HG03025 (cell line): ENCODE measurements around the gene RASGEF1B.
"Not testable (repeated sequence)": the region's sequence is repeated elsewhere in the genome, so short reads cannot be mapped to it uniquely, and the experiment has no call there.

Experiments
- ATAC-seq: cut with Tn5 transposase; IDR thresholded peaks from one replicate; pipeline ENCODE4 v1.9.1; 2021; ENCODE audit warnings: mild to moderate bottlenecking, moderate library complexity; ENCODE audit not compliant: unreplicated experiment, low FRiP score

The RASGEF1B gene

DNA sequence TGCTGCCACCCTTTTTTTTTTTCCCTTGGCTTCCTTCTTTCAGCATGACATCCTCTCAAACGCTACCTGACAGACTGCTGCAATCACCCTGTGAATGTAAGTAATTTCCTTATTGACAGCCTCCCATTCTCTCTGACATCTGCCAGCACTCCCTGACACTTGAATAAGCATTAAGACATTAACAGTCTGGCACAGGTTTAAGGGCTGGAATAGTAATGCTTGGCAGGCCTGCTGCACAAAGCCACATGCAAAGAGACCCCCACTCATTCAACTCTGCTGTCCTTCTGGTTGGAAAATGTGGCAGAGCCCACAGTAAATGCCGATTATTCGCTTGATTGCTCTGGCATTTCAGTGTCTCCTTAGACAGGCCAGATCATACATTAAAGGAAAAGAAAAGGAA lies 28.1 kb upstream of the RASGEF1B start:
- no peak for ATAC-seq

DNA sequence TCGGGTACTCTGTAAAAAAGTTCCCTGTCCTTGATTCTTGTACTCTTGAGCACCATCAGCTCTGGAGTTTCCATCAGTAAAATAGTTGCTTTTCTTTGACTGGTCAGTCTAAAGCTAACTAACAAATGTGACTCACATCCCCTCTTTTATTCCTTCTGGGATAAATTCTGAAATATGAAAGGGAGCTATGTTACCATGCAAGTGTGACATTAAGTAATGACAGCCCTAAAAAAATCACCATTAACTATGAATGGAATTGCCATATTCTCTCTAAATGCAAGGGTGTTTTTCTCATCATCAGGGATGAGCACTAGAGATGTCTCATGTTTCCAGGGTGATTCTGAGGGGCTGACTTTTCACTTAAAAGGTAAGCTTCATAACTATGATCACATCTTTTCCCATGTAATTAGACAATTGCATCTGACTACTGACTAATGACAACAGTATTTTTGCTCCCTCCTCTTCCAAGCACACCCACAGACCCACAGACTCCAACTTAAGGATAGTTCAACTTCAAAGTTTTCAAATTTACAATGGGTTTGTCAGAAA lies 26.9 kb upstream of the RASGEF1B start:
- no peak for ATAC-seq

DNA sequence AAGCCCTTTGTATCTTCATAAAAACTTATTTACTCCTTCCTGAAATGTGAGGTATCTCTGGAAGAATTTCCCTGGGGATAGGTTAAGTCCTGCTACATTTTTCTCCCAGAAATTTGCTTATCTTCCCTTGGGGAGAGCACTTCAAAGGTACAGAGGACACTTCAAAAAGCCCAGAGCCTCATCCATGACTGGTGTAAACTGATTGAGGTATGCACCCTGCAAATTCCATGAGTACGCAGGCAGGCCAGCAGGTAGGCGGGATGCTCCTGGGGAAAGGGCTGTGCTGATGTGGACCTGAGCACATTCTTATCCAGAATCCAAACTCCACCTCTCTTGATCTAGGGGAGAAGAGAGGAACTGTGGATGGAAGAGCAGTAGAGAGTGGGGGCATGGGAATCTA lies 26.3 kb upstream of the RASGEF1B start:
- no peak for ATAC-seq

DNA sequence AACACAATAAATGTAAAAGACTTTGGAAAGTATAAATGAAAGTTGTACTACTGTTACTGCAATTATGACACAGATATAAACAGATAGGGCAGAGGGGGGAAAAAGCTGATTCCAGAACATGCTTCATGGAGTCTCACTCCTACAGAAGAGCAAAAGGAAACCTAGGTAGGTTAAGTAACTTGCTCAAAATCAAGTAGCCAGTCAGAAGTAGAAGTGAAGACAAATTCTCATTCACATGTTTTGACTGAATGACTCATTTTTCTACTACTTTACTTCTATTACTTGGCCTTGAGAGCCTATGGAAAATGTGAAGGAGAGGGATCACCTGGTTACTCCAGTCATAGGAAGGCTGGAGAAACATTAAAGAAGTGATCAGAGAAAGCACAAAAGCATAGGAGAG lies 23.6 kb upstream of the RASGEF1B start:
- no peak for ATAC-seq

DNA sequence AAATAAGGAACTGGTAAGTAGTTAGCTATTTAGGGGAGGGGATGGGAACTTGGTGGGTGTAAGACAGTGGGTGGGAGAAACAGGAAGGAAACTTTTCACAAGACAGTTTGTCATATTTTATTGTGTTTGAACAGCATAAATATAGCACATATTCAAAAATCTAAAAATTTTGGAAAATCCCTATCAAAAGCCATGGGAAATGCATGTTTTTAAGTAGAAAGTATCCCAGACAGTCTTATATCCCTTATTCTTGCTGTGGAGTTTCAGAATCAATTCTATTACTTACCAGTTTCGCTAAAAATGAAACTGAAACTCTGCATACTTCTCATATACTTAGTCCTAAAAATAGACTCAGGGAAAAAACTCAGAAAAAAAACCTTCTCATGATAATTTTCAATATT lies 22.3 kb upstream of the RASGEF1B start:
- peak; percentile 71 for ATAC-seq

DNA sequence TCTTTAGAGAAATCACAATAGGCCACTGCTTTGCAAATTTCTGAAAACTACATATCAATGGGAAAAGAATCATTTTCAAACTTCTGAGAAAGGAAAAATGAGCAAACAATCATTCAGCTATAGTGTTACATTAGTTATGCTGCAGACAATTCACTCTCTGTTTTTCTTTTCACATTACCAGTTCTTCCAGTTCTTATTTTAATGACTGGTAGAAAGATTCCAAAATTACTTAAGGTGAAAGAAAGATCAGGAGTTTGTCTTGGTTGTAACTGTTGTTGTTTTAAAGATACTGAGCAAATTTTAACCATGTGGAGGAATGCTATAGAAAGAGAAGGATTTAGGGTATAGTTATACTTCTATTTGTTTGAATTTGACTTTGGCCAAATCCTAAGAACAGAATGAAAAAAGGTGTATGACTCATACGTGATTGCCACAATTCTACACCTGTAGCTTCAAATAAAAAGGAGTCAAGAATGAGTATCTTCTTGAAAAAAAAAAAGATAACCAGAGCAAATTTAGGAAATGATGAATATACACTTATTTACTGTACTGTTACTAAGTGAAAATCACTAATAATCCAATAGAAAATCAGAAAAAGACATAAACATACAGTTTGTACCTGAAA lies 21.0 kb upstream of the RASGEF1B start:
- ATAC-seq, result no peak

DNA sequence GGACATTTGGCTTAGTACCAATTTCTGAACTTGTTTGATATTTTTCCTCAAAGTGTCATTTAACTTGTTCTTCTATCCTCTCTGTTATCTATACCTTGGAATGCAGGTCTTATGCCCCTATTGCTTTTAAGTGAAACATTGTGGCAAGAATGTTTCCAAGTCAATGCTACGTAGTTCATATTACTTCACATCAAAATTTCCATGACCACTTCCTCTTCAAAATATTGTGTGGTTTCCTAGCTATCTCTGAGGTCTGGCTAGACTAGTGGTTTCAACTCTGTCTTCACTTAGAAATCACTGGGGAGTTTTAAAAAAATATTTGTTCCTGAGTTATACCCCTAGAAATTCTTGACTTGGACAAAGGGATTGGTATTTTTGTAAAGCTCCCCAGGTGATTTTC lies 20.2 kb upstream of the RASGEF1B start:
- ATAC-seq, result no peak

DNA sequence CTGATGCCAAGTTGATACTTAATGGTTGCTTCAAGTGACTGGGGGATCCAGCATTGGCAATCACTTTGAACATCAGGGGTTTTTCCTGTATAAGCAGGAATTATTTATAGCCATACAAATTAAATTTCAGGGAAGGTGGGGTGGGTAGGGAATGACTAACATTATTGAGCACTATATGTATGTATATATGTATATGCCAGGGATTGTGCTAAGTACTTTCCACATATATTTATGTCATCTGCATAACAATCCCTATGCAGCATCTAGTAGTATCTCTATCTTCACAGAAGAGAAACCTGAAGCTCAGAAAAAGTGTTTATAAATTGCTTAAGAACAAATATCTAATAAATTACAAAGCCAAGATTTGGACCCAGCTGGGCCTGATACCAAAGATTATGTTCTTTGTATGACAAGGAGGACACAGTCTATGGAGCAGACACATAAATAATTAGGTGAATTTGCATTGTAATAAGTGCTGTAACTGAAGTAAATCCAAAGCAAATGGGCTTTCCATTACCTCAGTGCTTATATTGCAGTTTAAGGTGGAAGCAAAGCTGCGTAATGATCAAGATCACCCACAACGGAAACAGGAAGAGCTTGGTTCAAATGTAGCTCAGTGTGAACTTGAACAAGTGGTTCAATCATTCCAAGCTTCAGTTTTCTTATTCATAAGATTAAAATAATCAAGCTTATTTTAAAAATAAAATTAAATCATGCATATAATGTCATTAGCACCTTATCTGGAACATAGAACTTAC lies 18.9 kb upstream of the RASGEF1B start:
- ATAC-seq, result no peak

DNA sequence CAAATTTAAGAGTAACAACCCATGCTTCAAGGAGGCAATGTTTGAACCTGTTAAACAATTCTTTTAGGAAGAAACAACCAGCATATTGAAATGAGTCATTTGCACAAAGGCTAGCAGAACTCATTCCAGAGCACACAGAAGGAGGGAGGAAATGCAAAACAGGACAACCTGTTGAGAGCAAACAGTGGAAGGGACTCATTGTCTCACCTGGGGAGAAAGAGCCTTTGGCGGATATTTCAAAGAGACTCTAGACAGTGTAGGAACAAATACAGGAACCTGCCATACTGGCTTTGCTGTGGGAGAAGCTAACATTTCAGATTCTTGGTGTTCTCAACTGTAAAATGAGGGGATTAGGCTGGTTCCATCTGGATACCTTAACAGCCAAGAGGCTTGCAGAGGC lies 14.8 kb upstream of the RASGEF1B start:
- no peak for ATAC-seq

DNA sequence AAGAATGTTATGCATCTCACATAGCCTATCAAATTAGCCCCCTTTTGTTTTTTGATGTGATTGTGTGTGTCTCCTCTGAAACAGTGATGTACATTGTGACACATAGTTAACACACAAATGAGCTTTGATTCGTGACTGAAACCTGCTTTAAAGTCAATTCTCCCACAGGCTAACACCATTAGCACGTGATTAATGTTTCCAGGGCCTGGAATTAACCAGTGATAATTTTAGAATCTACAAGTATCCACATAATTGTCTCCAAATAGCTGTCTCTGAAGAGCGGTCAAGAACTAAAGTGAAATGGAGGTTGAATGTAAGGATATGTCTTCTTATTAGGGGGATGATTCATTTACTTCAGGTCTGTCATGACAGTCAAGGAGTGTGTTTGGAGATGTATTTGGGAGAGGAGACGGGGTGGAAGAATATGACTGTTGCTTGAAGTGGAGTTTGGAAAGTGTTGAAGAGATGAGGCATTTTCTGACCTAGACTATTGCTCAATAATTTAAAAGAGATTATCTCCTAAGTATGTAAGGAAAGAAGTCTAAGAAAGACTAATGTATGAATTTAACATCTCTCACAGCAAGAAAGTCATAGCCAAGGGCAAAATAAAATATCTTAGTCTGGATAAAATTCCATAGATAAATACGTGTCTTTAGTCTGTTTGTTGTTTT lies 13.7 kb upstream of the RASGEF1B start:
- no peak for ATAC-seq

DNA sequence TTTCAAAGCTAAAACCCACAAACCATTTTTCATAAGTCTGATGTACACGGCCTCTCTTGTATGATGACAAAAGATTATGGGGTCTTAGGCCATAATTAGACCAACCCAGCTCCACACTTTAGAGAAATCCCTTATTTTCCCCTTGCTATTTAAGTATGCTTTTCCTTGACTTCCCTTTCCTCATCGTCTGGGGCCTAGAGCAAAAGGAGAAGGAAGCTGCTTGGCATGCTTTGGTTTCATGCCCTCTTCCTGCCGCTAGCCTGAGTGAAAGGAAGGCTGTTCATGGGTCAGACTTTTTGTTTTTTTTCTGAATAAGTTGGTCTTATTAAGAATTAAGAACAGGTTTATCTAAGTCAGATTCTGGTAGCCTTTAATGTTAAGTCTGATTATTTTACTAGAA lies 10.6 kb upstream of the RASGEF1B start:
- no peak for ATAC-seq

DNA sequence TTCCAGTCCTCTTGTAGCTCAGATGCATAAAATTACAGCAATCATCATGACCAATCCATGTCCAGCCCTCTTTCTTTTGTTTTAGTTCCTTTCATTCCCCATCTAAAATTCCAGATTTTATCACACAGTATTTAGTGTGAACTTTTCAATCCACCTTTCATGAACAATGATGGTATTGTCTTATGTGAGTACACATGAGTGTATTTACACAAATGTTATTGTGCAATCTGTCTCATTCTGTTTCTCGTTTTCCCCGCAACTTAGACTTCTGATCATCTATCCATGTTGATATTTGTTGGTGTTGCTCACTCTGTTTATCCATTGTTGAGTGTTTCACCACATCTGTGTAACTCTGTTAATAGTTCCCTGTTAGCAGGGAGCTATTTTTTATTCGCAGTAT lies 9.4 kb upstream of the RASGEF1B start:
- ATAC-seq, result no peak

DNA sequence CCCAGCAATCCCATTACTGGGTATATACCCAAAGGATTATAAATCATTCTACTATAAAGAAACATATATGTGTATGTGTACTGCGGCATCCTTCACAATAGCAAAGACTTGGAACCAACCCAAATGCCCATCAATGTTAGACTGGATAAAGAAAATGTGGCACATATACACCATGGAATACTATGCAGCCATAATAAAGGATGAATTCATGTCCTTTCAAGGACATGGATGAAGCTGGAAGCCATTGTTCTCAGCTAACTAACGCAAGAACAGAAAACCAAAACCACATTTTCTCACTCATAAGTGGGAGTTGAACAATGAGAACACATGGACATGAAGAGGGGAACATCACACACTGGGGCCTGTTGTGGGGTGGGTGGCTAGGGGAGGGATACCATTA lies 7.9 kb upstream of the RASGEF1B start:
- ATAC-seq, result not testable (repeated sequence)

DNA sequence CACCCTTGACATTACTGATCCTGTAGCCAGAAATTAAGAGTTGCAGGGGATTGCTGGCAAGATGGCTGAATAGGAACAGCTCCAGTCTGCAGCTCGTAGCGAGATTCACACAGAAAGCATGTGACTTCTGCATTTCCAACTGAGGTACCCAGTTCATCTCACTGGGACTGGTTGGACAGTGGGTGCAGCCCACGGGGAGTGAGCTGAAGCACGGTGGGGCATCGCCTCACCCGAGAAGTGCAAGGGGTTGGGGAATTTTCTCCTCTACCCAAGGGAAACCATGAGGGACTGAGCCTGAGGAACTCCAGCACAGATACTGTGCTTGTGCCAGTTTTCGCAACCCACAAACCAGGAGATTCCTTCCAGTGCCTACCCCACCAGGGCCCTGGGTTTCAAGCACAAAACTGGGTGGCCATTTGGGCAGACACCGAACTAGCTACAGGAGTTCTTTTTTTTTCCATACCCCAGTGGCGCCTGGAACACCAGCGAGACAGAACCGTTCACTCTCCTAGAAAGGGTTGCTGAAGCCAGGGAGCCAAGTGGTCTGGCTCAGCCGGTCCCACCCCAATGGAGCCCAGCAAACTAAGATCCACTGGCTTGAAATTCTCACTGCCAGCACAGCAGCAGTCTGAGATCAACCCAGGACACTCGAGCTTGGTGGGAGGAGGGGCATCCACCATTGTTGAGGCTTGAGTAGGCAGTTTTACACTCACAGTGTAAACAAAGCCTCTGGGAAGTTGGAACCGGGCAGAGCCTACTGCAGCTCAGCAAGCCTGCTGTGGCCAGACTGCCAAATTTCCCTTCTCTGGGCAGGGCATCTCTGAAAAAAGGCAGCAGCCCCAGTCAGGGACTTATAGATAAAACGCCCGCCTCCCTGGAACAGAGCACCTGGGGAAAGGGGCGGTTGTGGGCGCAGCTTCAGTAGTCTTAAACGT lies 1.9 kb upstream of the RASGEF1B start:
- ATAC-seq, result not testable (repeated sequence)

DNA sequence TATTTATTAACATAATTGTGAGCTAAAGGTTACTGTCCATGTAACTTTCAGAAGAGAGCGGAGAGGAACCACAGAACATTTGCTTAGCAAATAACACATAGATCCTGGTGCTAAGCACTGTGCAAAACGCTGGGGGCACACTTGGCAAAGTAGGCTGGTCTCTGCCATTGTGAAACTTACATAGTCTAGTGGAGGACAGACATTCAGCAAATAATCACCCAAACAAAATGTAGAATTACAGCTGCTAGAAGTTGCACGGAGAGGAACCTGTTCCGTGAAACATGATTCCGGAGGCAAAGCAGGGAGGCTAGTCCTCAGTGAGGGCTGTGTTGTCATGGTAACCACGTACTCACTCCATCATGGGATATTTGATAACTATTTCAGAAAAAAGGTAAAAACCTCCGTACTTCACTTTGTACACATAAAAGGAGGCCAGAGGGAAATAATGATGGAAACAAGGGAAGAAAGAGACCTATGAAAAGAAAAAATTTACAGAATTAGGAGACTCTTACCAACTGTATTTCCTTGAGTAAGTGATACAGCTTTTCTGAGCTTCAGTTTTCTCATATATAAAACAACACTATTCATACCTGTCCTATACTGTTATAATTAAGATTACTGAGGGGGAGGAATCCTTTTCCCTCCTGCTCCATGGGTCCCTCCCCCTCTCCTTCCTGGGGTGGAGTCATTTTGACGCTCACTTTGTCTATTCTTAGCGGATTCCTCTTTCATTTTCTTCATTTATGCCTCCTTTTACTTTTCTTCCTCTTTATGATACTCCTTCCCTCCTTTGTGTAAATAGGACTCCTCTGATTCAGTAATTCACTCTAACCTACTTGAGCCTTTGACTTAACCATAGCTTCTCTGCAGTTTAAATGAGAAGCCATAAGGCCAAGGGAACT lies 825 bp upstream of the RASGEF1B start:
- ATAC-seq, result peak; percentile 58

DNA sequence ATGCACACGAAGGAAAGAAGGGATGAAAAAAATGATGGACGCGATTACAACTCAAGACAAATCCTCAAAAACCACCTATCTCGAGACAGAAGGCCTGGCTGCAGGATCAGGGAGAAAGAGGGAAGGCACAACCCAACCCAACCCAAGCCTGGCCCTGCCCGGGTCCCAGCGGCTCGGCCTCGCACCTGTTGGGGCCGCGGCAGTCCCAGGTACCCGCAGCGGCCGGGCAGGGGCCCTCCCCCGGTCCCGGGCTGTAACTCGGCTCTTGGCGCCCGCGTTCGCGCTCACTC lies 464 bp downstream of the RASGEF1B start:
- ATAC-seq, result no peak

DNA sequence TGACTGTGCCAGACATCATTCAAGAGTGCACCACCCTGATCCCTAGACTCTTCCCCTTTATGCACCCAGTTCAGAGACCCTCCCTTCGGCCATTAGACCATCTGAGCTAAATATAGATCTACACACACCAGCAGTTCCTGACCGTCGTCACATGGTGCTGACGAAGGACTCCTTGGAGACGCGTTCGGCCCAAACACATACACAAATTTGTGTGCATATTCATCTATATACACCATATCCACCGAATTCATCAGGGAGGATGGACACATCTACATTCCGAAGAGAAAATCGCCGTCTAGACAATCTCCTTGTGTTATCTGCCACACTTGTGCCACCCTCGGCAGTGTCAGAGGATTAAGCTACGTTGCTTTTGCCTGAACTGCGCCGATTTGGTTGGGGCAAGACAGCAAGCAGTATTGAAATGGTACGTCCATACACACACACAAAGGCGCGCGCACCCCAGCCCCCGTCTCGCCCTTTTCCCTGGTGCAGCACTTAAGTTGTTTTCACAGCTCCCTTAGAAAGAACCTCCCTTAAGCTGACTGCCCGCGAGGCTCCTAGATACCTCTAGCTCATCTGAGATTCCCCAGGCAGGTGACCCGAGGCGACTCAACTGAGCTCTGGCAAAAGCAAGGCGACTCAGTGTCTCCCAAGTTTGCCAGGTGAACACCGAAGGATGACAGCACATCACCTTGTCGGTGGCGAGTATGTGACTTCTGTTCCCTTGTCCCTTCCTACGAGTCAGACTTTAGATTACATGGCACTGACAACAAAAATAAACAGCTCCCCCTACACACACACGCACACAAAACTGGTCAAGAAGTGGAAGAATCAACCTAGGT lies 1.0 kb downstream of the RASGEF1B start:
- no peak for ATAC-seq

DNA sequence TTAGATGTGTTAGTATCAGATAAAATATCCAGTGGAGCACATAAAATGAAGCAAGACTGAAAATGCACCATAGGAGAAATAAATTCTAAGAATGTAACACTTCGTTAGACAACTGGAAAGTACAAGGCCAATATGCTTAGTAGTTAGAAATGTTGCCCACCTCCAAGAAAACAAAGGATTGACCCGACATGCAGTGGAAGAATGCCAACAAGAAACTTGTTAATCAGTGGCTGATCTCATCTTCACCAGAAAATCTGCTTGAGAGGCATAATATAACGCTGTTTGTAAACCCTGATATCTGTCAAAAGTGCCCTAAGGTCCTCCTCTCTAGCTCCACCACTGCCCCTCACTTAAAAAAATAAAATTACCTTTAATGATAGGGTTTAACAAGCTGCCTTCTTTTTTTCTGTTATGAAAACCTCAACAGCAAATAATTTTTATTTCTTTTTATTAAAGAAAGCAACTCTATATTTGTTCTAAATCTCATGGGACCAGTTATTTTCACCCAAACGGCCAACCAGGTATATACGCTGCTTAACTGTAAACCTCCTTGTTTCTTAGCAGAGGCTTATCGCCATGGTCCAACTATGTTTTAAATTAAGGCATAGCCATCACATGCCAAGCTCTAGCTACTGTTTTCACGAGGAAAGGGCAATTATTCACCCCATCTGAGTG lies 1.8 kb downstream of the RASGEF1B start:
- no peak for ATAC-seq
